Naive thymus-derived CD8-positive, alpha-beta T cell (primary cell): Measurements from ENCODE around the gene GRID1. TPM values are rescaled to one million over a fixed set of nuclear protein-coding genes. Genes with fewer than 3 reads are reported as not detected.

Experiments
- ATAC-seq, 2 donors: fragments of 150-1000 bp; cut with Tn5 transposase in 1 of 2; sonication (Bioruptor Pico), chemical (Tn5 transposase) in 1 of 2; 1 replicate in 1 of 2; 2 replicates in 1 of 2; pipeline ENCODE4 v1.10.0; 2021; ENCODE audit warnings: mild to moderate bottlenecking in 2 of 2, moderate library complexity in 2 of 2
- POLR2A ChIA-PET: fragments of 350-600 bp; sonication (Branson Sonifier 250); formaldehyde crosslinking; loops from one replicate; lab custom pipeline; 2021; ENCODE audit warnings: antibody characterized with exemption; lab: Charles Lee
- DNase-seq, 10 donors: peaks; one replicate each; pipeline versions ENCODE4 v3.0.0 to v3.0.0-alpha.2; 2020 to 2022
- H3K27ac Mint-ChIP-seq, 10 donors: one replicate each; pipeline ENCODE4 v1.8.0; 2020 to 2022; ENCODE audit warnings: mild to moderate bottlenecking in 10 of 10, mixed read lengths in 10 of 10, moderate library complexity in 4 of 10, inconsistent platforms in 1 of 10
- H3K27me3 Mint-ChIP-seq, 5 donors: one replicate each; pipeline ENCODE4 v1.8.0; 2021 to 2022; ENCODE audit warnings: mixed read lengths in 5 of 5
- H3K36me3 Mint-ChIP-seq, 3 donors: one replicate each; pipeline ENCODE4 v1.8.0; 2020 to 2022; ENCODE audit warnings: mixed read lengths in 3 of 3, mild to moderate bottlenecking in 2 of 3, inconsistent platforms in 1 of 3
- H3K4me1 Mint-ChIP-seq, 4 donors: one replicate each; pipeline ENCODE4 v1.8.0; 2021 to 2022; ENCODE audit warnings: mixed read lengths in 4 of 4
- H3K4me3 Mint-ChIP-seq, 10 donors: one replicate each; pipeline ENCODE4 v1.8.0; 2020 to 2022; ENCODE audit warnings: mild to moderate bottlenecking in 10 of 10, mixed read lengths in 10 of 10, moderate library complexity in 6 of 10, inconsistent platforms in 1 of 10
- H3K9me3 Mint-ChIP-seq, 9 donors: one replicate each; pipeline ENCODE4 v1.8.0; 2020 to 2022; ENCODE audit warnings: mixed read lengths in 9 of 9, mild to moderate bottlenecking in 3 of 9, inconsistent platforms in 1 of 9, moderate library complexity in 1 of 9
- polyA plus RNA-seq, 3 donors: library from polyadenylated mRNA; unstranded; fragments of 300-500 nt; fragmentation: Illumina TruSeq; gene quantifications; one replicate each; pipeline ENCODE4 v1.2.3, GENCODE V29; 2021
- total RNA-seq, 8 experiments: library from RNA in 2 of 8; stranded (reverse) in 2 of 8; gene quantifications; one replicate each; pipeline ENCODE4 v1.2.3 and lab custom pipeline; 2021 to 2026

GRID1 gene
- total and polyA plus RNA-seq, 5 experiments from 2014 or later: not detected

- no peak overlapping the region for H3K27ac Mint-ChIP-seq
- no peaks in the 10 kb centered on the region for H3K9me3 Mint-ChIP-seq
- POLR2A ChIA-PET: no interaction called here
- ATAC-seq (no peak), DNase-seq (no peak)
- H3K27me3 Mint-ChIP-seq: peaks cover 5 to 20% (median 9%) of the 10 kb centered on the region in 5 donors
- no peaks in the 10 kb centered on the region for H3K4me1 Mint-ChIP-seq
- H3K4me3 Mint-ChIP-seq: no peak overlapping the region
- no peaks in the 10 kb centered on the region for H3K36me3 Mint-ChIP-seq
Observed at GRCh38 chr10:86310291-86310690, 56.3 kb downstream of the GRID1 start.

- ATAC-seq (no peak), DNase-seq (no peak)
- POLR2A ChIA-PET: no interaction called here
- H3K27ac Mint-ChIP-seq: peak overlapping the region in 1 of 10 donors; percentile 25
- H3K9me3 Mint-ChIP-seq: no peaks in the 10 kb centered on the region
- H3K4me1 Mint-ChIP-seq: no peaks in the 10 kb centered on the region
- H3K4me3 Mint-ChIP-seq: no peak overlapping the region
- H3K36me3 Mint-ChIP-seq: no peaks in the 10 kb centered on the region
- H3K27me3 Mint-ChIP-seq: peaks cover 5 to 33% (median 9%) of the 10 kb centered on the region in 5 donors
Observed at GRCh38 chr10:86308056-86308455, 58.5 kb downstream of the GRID1 start.

GRCh38 chr10:86306628-86307278, 59.8 kb downstream of the GRID1 start:
- POLR2A ChIA-PET: no interaction called here
- ATAC-seq (no peak), DNase-seq (no peak)
- Mint-ChIP-seq H3K36me3 (no peaks in the 10 kb centered on the region), H3K4me1 (no peaks in the 10 kb centered on the region), H3K27ac (no peak overlapping the region), H3K27me3 (peaks cover 6 to 45% (median 9%) of the 10 kb centered on the region in 5 donors), H3K4me3 (no peak overlapping the region), H3K9me3 (no peaks in the 10 kb centered on the region)

- H3K27me3 Mint-ChIP-seq: peaks cover 7 to 58% (median 9%) of the 10 kb centered on the region in 5 donors
- ATAC-seq (no peak), DNase-seq (no peak)
- H3K9me3 Mint-ChIP-seq: no peaks in the 10 kb centered on the region
- POLR2A ChIA-PET: no interaction called here
- H3K4me3 Mint-ChIP-seq: no peak overlapping the region
- H3K27ac Mint-ChIP-seq: no peak overlapping the region
- H3K36me3 Mint-ChIP-seq: no peaks in the 10 kb centered on the region
- H3K4me1 Mint-ChIP-seq: no peaks in the 10 kb centered on the region
Observed at GRCh38 chr10:86305521-86305920, 61.1 kb downstream of the GRID1 start.

- H3K4me1 Mint-ChIP-seq: no peaks in the 10 kb centered on the region
- H3K9me3 Mint-ChIP-seq: no peaks in the 10 kb centered on the region
- ATAC-seq: no peak
- POLR2A ChIA-PET: no interaction called here
- peaks cover 5 to 59% (median 9%) of the 10 kb centered on the region in 5 donors for H3K27me3 Mint-ChIP-seq
- no peak overlapping the region for H3K27ac Mint-ChIP-seq
- no peaks in the 10 kb centered on the region for H3K36me3 Mint-ChIP-seq
- no peak for DNase-seq
- H3K4me3 Mint-ChIP-seq: no peak overlapping the region
Observed at GRCh38 chr10:86304436-86304835, 62.2 kb downstream of the GRID1 start.

- peak overlapping the region in 1 of 10 donors; percentile 86 for H3K27ac Mint-ChIP-seq
- ATAC-seq: no peak
- POLR2A ChIA-PET: no interaction called here
Observed at GRCh38 chr10:86303626-86304025, 63.0 kb downstream of the GRID1 start.

GRCh38 chr10:86301971-86302370, 64.6 kb downstream of the GRID1 start:
- Mint-ChIP-seq H3K4me3 (no peak overlapping the region), H3K9me3 (no peaks in the 10 kb centered on the region), H3K27me3 (peaks cover 3 to 49% (median 9%) of the 10 kb centered on the region in 5 donors), H3K4me1 (no peaks in the 10 kb centered on the region), H3K36me3 (no peaks in the 10 kb centered on the region), H3K27ac (no peak overlapping the region)
- no peak for DNase-seq
- no peak for ATAC-seq
- POLR2A ChIA-PET: no interaction called here

More at GRCh38 chr10:86303626-86304025, 63.0 kb downstream of the GRID1 start:
- H3K4me3 Mint-ChIP-seq: no peak overlapping the region
- H3K4me1 Mint-ChIP-seq: no peaks in the 10 kb centered on the region
- H3K27me3 Mint-ChIP-seq: peaks cover 5 to 58% (median 9%) of the 10 kb centered on the region in 5 donors
- DNase-seq: no peak
- no peaks in the 10 kb centered on the region for H3K9me3 Mint-ChIP-seq
- H3K36me3 Mint-ChIP-seq: no peaks in the 10 kb centered on the region

- Mint-ChIP-seq H3K9me3 (no peaks in the 10 kb centered on the region), H3K27ac (no peak overlapping the region), H3K27me3 (peaks cover 3 to 49% (median 9%) of the 10 kb centered on the region in 5 donors), H3K36me3 (no peaks in the 10 kb centered on the region), H3K4me1 (no peaks in the 10 kb centered on the region), H3K4me3 (no peak overlapping the region)
- ATAC-seq (no peak), DNase-seq (no peak)
- POLR2A ChIA-PET: no interaction called here
Observed at GRCh38 chr10:86300931-86301830, 65.4 kb downstream of the GRID1 start.

- Mint-ChIP-seq H3K4me1 (no peaks in the 10 kb centered on the region), H3K9me3 (no peaks in the 10 kb centered on the region), H3K4me3 (no peak overlapping the region), H3K36me3 (no peaks in the 10 kb centered on the region), H3K27ac (no peak overlapping the region), H3K27me3 (peaks cover 3 to 50% (median 7%) of the 10 kb centered on the region in 5 donors)
- DNase-seq: no peak
- no peak for ATAC-seq
- POLR2A ChIA-PET: no interaction called here
Observed at GRCh38 chr10:86300399-86300925, 66.1 kb downstream of the GRID1 start.

GRCh38 chr10:86299562-86299961, 67.0 kb downstream of the GRID1 start:
- H3K27ac Mint-ChIP-seq: no peak overlapping the region
- DNase-seq (no peak), ATAC-seq (no peak)
- H3K4me1 Mint-ChIP-seq: peaks cover 0 to 2% (median 0%) of the 10 kb centered on the region in 4 donors
- H3K4me3 Mint-ChIP-seq: no peak overlapping the region
- no peaks in the 10 kb centered on the region for H3K36me3 Mint-ChIP-seq
- H3K27me3 Mint-ChIP-seq: peaks cover 10 to 57% (median 10%) of the 10 kb centered on the region in 5 donors
- POLR2A ChIA-PET: no interaction called here
- no peaks in the 10 kb centered on the region for H3K9me3 Mint-ChIP-seq

- ATAC-seq (no peak), DNase-seq (no peak)
- Mint-ChIP-seq H3K4me3 (no peak overlapping the region), H3K36me3 (no peaks in the 10 kb centered on the region), H3K4me1 (peaks cover 0 to 5% (median 0%) of the 10 kb centered on the region in 4 donors), H3K9me3 (no peaks in the 10 kb centered on the region), H3K27ac (no peak overlapping the region), H3K27me3 (peaks cover 10 to 57% (median 14%) of the 10 kb centered on the region in 5 donors)
- POLR2A ChIA-PET: no interaction called here
Observed at GRCh38 chr10:86298501-86299001, 68.0 kb downstream of the GRID1 start.

- no peak overlapping the region for H3K4me3 Mint-ChIP-seq
- H3K27me3 Mint-ChIP-seq: peaks cover 6 to 37% (median 12%) of the 10 kb centered on the region in 5 donors
- H3K9me3 Mint-ChIP-seq: no peaks in the 10 kb centered on the region
- no peaks in the 10 kb centered on the region for H3K36me3 Mint-ChIP-seq
- peaks cover 0 to 7% (median 0%) of the 10 kb centered on the region in 4 donors for H3K4me1 Mint-ChIP-seq
- POLR2A ChIA-PET: no interaction called here
- ATAC-seq (no peak), DNase-seq (no peak)
- H3K27ac Mint-ChIP-seq: no peak overlapping the region
Observed at GRCh38 chr10:86295791-86296190, 70.8 kb downstream of the GRID1 start.

- H3K36me3 Mint-ChIP-seq: no peaks in the 10 kb centered on the region
- H3K27me3 Mint-ChIP-seq: peaks cover 6 to 32% (median 12%) of the 10 kb centered on the region in 5 donors
- DNase-seq: no peak
- no peak for ATAC-seq
- no peak overlapping the region for H3K4me3 Mint-ChIP-seq
- H3K27ac Mint-ChIP-seq: no peak overlapping the region
- no peaks in the 10 kb centered on the region for H3K9me3 Mint-ChIP-seq
- peaks cover 0 to 7% (median 0%) of the 10 kb centered on the region in 4 donors for H3K4me1 Mint-ChIP-seq
- POLR2A ChIA-PET: no interaction called here
Observed at GRCh38 chr10:86295351-86295750, 71.2 kb downstream of the GRID1 start.
